ENCODE data around the gene C1orf122.
A peak's percentile ranks its signal among the peaks of the same experiment; 100 is the strongest.

Gene C1orf122

DNA sequence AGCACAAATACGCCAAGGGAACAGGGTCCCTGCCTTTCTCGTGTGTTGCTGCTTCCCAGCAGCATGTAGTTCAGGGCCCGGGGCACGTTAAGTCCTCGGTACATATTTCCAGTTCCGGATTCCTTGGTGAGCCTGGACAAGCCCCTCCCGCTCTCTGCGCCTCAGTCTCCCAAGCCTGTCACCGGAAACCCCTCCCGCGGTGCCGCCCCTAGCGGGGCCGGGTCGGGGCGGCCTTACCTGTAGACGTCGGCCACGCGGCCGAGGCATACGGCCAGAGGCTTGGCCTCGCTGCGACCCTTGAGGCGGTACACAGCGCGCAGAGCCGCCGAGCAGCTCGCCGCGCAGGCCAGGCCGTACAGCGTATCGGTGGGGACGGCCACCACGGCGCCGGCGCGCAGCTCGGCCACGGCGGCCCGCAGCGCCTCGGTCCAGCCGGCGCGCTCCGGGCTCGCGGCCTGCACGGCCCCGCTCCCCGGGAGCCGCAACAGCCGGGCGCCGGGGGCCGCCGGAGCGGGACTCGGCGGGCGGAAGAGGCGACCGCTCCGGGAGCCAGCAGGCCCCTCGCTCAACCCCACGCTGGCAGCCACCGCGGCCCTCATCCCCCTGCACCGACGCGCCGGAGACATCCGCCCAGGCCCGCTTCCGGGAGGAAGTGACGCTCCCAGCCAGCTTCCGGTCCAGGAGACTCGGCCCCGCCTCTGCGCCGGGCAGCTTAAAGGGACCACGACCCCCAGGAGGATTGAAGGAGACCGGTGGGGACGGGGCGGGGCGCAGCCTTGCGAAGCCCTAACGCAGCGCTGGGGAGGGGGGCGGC lies at the start of gene C1orf122, which contains the start of gene YRDC:
C1orf122 (plus strand) TSS at position 236 of the 814 bp plus-strand sequence. CDS start 615 bp downstream, outside the sequence.
YRDC (minus strand) TSS at position 654 of the 814 bp plus-strand sequence; CDS start at position 626, 28 bp downstream.
- TF ChIP-seq, protein P1, sequence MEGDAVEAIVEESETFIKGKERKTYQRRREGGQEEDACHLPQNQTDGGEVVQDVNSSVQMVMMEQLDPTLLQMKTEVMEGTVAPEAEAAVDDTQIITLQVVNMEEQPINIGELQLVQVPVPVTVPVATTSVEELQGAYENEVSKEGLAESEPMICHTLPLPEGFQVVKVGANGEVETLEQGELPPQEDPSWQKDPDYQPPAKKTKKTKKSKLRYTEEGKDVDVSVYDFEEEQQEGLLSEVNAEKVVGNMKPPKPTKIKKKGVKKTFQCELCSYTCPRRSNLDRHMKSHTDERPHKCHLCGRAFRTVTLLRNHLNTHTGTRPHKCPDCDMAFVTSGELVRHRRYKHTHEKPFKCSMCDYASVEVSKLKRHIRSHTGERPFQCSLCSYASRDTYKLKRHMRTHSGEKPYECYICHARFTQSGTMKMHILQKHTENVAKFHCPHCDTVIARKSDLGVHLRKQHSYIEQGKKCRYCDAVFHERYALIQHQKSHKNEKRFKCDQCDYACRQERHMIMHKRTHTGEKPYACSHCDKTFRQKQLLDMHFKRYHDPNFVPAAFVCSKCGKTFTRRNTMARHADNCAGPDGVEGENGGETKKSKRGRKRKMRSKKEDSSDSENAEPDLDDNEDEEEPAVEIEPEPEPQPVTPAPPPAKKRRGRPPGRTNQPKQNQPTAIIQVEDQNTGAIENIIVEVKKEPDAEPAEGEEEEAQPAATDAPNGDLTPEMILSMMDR (IDR thresholded peaks at IDR 0.05; ENCODE audit: low read depth, low read length) = no peak

DNA sequence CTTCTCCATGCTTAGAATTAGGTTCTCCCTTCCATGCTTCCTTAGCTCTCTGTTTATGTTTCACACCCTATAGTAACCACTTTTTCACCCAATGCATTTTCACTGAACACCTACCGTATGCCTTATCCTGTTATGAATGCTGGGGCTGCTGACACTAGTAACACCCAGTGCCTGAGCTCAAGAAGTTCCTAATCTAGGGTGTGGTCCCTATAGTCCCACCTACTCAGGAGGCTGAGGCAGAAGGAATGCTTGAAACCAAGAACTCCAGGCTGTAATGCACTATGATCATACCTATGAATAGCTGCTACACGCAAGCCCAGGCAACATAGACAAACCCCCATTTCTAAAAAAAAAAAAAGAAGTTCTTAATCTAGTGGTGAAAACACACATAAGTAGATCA lies 48.1 kb upstream of the C1orf122 start:
- H3K4me3 ChIP-seq (ENCODE audit: low read depth, low read length) = no peak overlapping the region
- TF ChIP-seq, protein P1 (IDR thresholded peaks at IDR 0.05; ENCODE audit: low read depth, low read length) = no peak

More for the DNA sequence above, at the start of gene C1orf122, which contains the start of gene YRDC:
- peak within 1 kb of the TSS; percentile 85 for H3K4me3 ChIP-seq (ENCODE audit: low read depth, low read length)

DNA sequence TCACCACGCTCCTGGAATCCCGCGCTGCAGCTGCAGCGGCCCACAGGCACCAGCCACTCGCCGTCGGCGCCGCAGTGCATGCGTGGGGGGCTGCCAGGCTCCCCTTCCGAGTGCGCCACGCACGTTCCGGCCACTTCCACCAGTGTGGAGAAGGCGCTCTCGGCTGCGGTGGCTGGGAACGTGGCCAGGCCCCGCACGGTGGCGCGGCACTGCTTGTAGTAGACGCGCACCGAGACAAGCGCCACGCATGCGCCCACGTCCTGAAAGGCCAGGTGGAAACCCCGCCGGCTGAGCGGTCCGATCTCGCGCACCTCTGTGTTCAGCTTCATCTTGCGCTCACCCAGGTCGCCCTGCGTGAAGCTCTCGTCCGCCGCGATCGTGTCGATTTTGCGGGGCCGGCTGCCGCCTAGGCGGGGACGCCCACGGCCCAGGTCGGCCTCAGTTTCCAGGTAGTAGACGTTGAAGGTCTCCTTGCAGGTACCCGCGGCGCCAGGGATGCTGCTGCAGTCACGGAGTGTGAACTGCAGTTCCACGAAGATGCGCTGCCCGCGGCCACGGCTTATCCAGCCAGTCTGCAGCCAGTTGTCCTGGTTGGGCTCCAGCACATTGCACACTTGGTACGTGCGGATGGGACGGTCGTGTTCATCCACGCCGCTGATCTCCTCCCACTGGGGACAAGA lies 46.0 kb upstream of the C1orf122 start:
- no peak overlapping the region for H3K4me3 ChIP-seq (ENCODE audit: low read depth, low read length)
- TF ChIP-seq, protein P1 (IDR thresholded peaks at IDR 0.05; ENCODE audit: low read depth, low read length) = no peak

DNA sequence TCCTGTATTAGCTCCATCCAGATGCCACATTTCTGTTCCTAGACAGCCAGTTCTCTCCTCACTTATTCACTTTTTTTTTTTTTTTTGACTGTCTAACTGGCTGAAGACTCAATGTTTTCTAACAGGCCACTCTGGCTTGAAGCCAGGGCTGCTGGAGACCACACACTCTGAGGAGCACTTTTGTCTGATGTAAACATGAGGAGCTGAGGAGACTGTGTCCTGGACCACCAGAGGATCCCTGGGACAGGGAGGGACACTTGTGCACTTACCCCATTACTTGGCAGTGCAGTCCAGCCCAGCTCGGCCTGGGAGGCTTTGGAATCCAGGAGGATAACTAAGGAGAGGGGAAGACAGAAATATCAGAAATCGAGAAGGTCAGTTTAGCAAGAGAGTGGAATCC lies 45.1 kb upstream of the C1orf122 start:
- no peak overlapping the region for H3K4me3 ChIP-seq (ENCODE audit: low read depth, low read length)
- TF ChIP-seq, protein P1 (IDR thresholded peaks at IDR 0.05; ENCODE audit: low read depth, low read length) = no peak

DNA sequence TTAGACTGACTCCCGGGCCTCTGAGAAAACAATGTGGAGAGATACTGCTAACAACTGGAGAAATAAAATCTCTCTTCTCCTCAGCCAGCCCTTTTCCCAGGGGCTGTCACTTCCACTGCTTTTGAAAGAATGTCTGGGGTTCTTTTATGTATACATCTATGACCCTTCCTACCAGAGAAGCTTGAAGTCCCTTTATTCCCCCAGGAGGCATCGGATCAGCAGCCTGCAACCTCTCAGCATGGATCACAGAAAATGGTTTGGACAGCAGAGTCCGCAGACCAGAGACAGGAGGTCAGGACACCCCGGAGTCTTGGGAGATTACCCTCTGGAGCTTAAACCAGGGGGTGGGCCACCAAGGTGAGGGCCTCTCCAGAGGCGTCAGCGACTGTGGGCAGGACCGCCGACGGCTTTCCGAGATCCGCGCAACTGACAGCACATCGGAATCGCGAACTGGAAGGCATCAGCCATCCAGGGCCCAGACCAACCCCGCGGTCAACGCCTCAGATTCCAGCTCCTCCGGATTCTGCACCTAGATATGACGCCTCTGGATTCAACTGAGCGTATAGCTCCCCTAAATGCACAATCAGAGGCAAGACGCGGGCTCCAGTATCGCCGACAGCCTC lies 43.7 kb upstream of the C1orf122 start:
- H3K4me3 ChIP-seq (ENCODE audit: low read depth, low read length) = no peak overlapping the region
- TF ChIP-seq, protein P1 (IDR thresholded peaks at IDR 0.05; ENCODE audit: low read depth, low read length) = no peak

DNA sequence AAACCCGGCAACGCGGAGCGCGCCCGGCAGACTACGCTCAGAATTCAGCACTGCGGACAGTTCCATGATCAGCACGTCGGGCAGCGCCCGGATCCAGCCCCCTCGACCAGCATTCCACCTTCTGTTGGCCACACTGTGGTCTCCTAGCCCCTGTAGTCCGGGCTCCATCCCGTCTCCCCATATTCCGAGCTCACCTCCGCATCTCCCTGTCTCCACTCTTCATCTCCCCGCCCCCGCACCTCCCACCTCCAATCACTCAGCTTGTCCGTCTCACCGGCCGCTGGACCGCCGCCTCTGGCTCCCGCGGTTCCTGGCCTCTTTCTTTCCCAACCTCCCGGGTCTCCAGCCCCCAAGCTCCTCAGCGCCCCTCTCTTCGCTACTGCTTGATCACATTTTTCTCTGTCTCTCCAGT lies 43.2 kb upstream of the C1orf122 start:
- TF ChIP-seq, protein P1 (IDR thresholded peaks at IDR 0.05; ENCODE audit: low read depth, low read length) = no peak
- no peak overlapping the region for H3K4me3 ChIP-seq (ENCODE audit: low read depth, low read length)
